ENCODE data around the gene SRSF6.

Gene SRSF6

GRCh38 chr20:43462660-43463526 is 5.2 kb downstream of the SRSF6 start:
- no peaks in the 10 kb centered on the region; the same call in 1 of the 2 replicates for H3F3A ChIP-seq (ENCODE audit: low read depth)
- peak overlapping the region; percentile 100 for H3K4me2 ChIP-seq (ENCODE audit: low read depth, low read length, poor library complexity, severe bottlenecking)
- peak overlapping the region; percentile 45 for H3K4me3 ChIP-seq (ENCODE audit: low read length, poor library complexity, severe bottlenecking)
- H2AFZ ChIP-seq (ENCODE audit: low read length): no peak overlapping the region
- peaks cover 67% of the 10 kb centered on the region for H3K79me2 ChIP-seq (ENCODE audit: insufficient read depth, low read length)
- H3K4me1 ChIP-seq (ENCODE audit: insufficient read depth, low read length, poor library complexity, severe bottlenecking): peaks cover 43% of the 10 kb centered on the region
- H3K9ac ChIP-seq (ENCODE audit: low read depth, low read length, poor library complexity, severe bottlenecking): peak overlapping the region; percentile 21
- H4K20me1 ChIP-seq (ENCODE audit: insufficient read depth, low read length, poor library complexity, severe bottlenecking): peaks cover 75% of the 10 kb centered on the region
- no peaks in the 10 kb centered on the region for H3K9me3 ChIP-seq (ENCODE audit: insufficient read depth, low read depth, low read length)
- no peaks in the 10 kb centered on the region for H3K9me2 ChIP-seq (replicated peaks; ENCODE audit: low read depth, low read length)
- peaks cover 2% of the 10 kb centered on the region for H3K27me3 ChIP-seq (ENCODE audit: insufficient read depth, low read length, poor library complexity, severe bottlenecking)
- TF ChIP-seq CTCF (conservative IDR thresholded peaks at IDR 0.05; ENCODE audit: low read length) (no peak), EZH2phosphoT487 (IDR thresholded peaks at IDR 0.05; ENCODE audit: borderline replicate concordance) (no peak)
- peaks cover 70% of the 10 kb centered on the region for H3K36me3 ChIP-seq (ENCODE audit: insufficient read depth, low read length)

- H3K4me2 ChIP-seq (ENCODE audit: low read depth, low read length, poor library complexity, severe bottlenecking): peak overlapping the region; percentile 100
- TF ChIP-seq EZH2phosphoT487 (IDR thresholded peaks at IDR 0.05; ENCODE audit: borderline replicate concordance) (no peak), CTCF (conservative IDR thresholded peaks at IDR 0.05; ENCODE audit: low read length) (no peak)
- peaks cover 43% of the 10 kb centered on the region for H3K4me1 ChIP-seq (ENCODE audit: insufficient read depth, low read length, poor library complexity, severe bottlenecking)
- H3K9ac ChIP-seq (ENCODE audit: low read depth, low read length, poor library complexity, severe bottlenecking): no peak overlapping the region
- peaks cover 72% of the 10 kb centered on the region for H4K20me1 ChIP-seq (ENCODE audit: insufficient read depth, low read length, poor library complexity, severe bottlenecking)
- no peaks in the 10 kb centered on the region for H3K9me2 ChIP-seq (replicated peaks; ENCODE audit: low read depth, low read length)
- no peak overlapping the region for H2AFZ ChIP-seq (ENCODE audit: low read length)
- peaks cover 59% of the 10 kb centered on the region for H3K79me2 ChIP-seq (ENCODE audit: insufficient read depth, low read length)
- H3K27me3 ChIP-seq (ENCODE audit: insufficient read depth, low read length, poor library complexity, severe bottlenecking): no peaks in the 10 kb centered on the region
- H3K4me3 ChIP-seq (ENCODE audit: low read length, poor library complexity, severe bottlenecking): peak overlapping the region; percentile 45
- H3K9me3 ChIP-seq (ENCODE audit: insufficient read depth, low read depth, low read length): no peaks in the 10 kb centered on the region
- H3K36me3 ChIP-seq (ENCODE audit: insufficient read depth, low read length): peaks cover 70% of the 10 kb centered on the region
- no peaks in the 10 kb centered on the region; the same call in 1 of the 2 replicates for H3F3A ChIP-seq (ENCODE audit: low read depth)
Measured at GRCh38 chr20:43463527-43464218, 6.0 kb downstream of the SRSF6 start.

- Histone ChIP-seq H4K20me1 (ENCODE audit: insufficient read depth, low read length, poor library complexity, severe bottlenecking) (peaks cover 66% of the 10 kb centered on the region), H3K9me2 (replicated peaks; ENCODE audit: low read depth, low read length) (no peaks in the 10 kb centered on the region), H3K4me1 (ENCODE audit: insufficient read depth, low read length, poor library complexity, severe bottlenecking) (peaks cover 37% of the 10 kb centered on the region), H3K9me3 (ENCODE audit: insufficient read depth, low read depth, low read length) (no peaks in the 10 kb centered on the region), H3K9ac (ENCODE audit: low read depth, low read length, poor library complexity, severe bottlenecking) (no peak overlapping the region), H3F3A (ENCODE audit: low read depth) (no peaks in the 10 kb centered on the region; the same call in 1 of the 2 replicates), H2AFZ (ENCODE audit: low read length) (no peak overlapping the region), H3K79me2 (ENCODE audit: insufficient read depth, low read length) (peaks cover 53% of the 10 kb centered on the region), H3K4me2 (ENCODE audit: low read depth, low read length, poor library complexity, severe bottlenecking) (peak overlapping the region; percentile 100), H3K27me3 (ENCODE audit: insufficient read depth, low read length, poor library complexity, severe bottlenecking) (no peaks in the 10 kb centered on the region), H3K36me3 (ENCODE audit: insufficient read depth, low read length) (peaks cover 65% of the 10 kb centered on the region), H3K4me3 (ENCODE audit: low read length, poor library complexity, severe bottlenecking) (no peak overlapping the region)
- TF ChIP-seq CTCF (conservative IDR thresholded peaks at IDR 0.05; ENCODE audit: low read length): no peak
- no peak for TF ChIP-seq EZH2phosphoT487 (IDR thresholded peaks at IDR 0.05; ENCODE audit: borderline replicate concordance)
Measured at GRCh38 chr20:43464219-43464790, 6.6 kb downstream of the SRSF6 start.

All from Loucy (cell line).